K562 (cell line): ENCODE results near the gene C1orf87. TPM values are rescaled to one million over a fixed set of nuclear protein-coding genes. Genes with fewer than 3 reads are reported as not detected.

Experiments
- ATAC-seq: fragments of 200-7000 bp; cut with Tn5 transposase; 3 replicates; pipeline ENCODE4 v1.9.1; 2020; ENCODE audit warnings: moderate library complexity
- BruUV-seq: library from RNA; stranded (reverse); fragments of 400-500 nt; replicated peaks from 2 replicates; lab custom pipeline; 2021; lab: Mats Ljungman, UMichigan
- CTCF ChIA-PET: fragments of 300-600 bp; formaldehyde crosslinking; extraction: SDS; loops from one replicate; lab custom pipeline; 2021; ENCODE audit warnings: low intra/inter-chr PET ratio; lab: Yijun Ruan, JAX
- POLR2A ChIA-PET: fragments of 300-600, 350-650 bp; sonication (Branson Sonifier 250); formaldehyde crosslinking; extraction: SDS; loops from one replicate; lab custom pipeline; 2021; ENCODE audit warnings: antibody characterized with exemption, inconsistent platforms; lab: Yijun Ruan, JAX
- DNase-seq, 4 experiments: peaks; one replicate each; pipeline versions ENCODE4 v3.0.0 to v3.0.0-alpha.2; 2011 to 2018; ENCODE audit warnings: low spot score in 3 of 4, mixed read lengths in 3 of 4; ENCODE audit errors: extremely low read depth in 1 of 4
- FAIRE-seq: peaks from 2 replicates; lab custom pipeline; 2011; peaks lifted over from hg19 to GRCh38; lab: Jason Lieb, UNC
- H2AFZ ChIP-seq: 2 replicates; pipeline ENCODE4 v1.6.0; 2011; ENCODE audit warnings: low read depth, low read length, control low read depth, inconsistent platforms
- H3K27ac ChIP-seq: fragments of 200-600 bp; 3 replicates; pipeline ENCODE4 v1.8.0; 2011; ENCODE audit warnings: low read depth, mild to moderate bottlenecking, control low read depth, inconsistent platforms, low read length, moderate library complexity, mixed read lengths; ENCODE audit errors: extremely low read depth
- H3K27me3 ChIP-seq, 2 experiments: fragments of 300-600 bp in 1 of 2; 2 replicates in 1 of 2; 3 replicates in 1 of 2; pipeline versions ENCODE4 v1.6.0 to v1.8.0; 2011; ENCODE audit warnings: inconsistent platforms in 2 of 2, low read length in 2 of 2, mild to moderate bottlenecking in 1 of 2, mixed read lengths in 1 of 2, moderate library complexity in 1 of 2; ENCODE audit not compliant: control insufficient read depth in 2 of 2, insufficient read depth in 2 of 2
- H3K36me3 ChIP-seq: fragments of 300-600 bp; 3 replicates; pipeline ENCODE4 v1.8.0; 2011; ENCODE audit warnings: mild to moderate bottlenecking, low read length, inconsistent platforms; ENCODE audit not compliant: control insufficient read depth, insufficient read depth
- H3K4me1 ChIP-seq, 2 experiments: fragments of 200-600 bp in 1 of 2; replicated peaks in 1 of 2; 2 replicates in 1 of 2; 3 replicates in 1 of 2; pipeline versions ENCODE4 v1.5.1 to v1.8.0; 2011; ENCODE audit warnings: inconsistent platforms in 2 of 2, low read length in 2 of 2, mild to moderate bottlenecking in 1 of 2, mixed read lengths in 1 of 2, moderate library complexity in 1 of 2; ENCODE audit not compliant: control insufficient read depth in 2 of 2, insufficient read depth in 2 of 2
- H3K4me2 ChIP-seq: 2 replicates; pipeline ENCODE4 v1.6.1; 2011; ENCODE audit warnings: low read length, control low read depth, inconsistent platforms, mixed read lengths; ENCODE audit not compliant: insufficient read depth
- H3K4me3 ChIP-seq: fragments of 200-600 bp; sonication (generic), shearing (Covaris generic); 2 replicates; pipeline ENCODE4 v1.5.1; 2016; ENCODE audit warnings: control low read depth, inconsistent platforms
- H3K79me2 ChIP-seq: fragments of 200-600 bp; 3 replicates; pipeline ENCODE4 v1.8.0; 2011; ENCODE audit warnings: low read length, inconsistent platforms; ENCODE audit not compliant: control insufficient read depth, insufficient read depth
- H3K9ac ChIP-seq, 2 experiments: 2 replicates each; pipeline versions ENCODE4 v1.6.0 to v1.6.1; 2011; ENCODE audit warnings: low read depth in 2 of 2, low read length in 2 of 2, control low read depth in 1 of 2, inconsistent platforms in 1 of 2, mild to moderate bottlenecking in 1 of 2, mixed read lengths in 1 of 2; ENCODE audit not compliant: insufficient read depth in 1 of 2
- H3K9me1 ChIP-seq: one replicate; pipeline ENCODE4 v1.6.0; 2011; ENCODE audit warnings: inconsistent platforms, mild to moderate bottlenecking, low read length, moderate library complexity; ENCODE audit not compliant: control insufficient read depth, insufficient read depth
- H3K9me3 ChIP-seq: replicated peaks from 2 replicates; pipeline ENCODE4 v1.5.1; 2011; ENCODE audit warnings: low read depth, low read length, inconsistent platforms; ENCODE audit not compliant: control insufficient read depth, insufficient read depth
- H4K20me1 ChIP-seq: replicated peaks from 2 replicates; pipeline ENCODE4 v1.6.1; 2011; ENCODE audit warnings: low read length, inconsistent platforms, mixed read lengths; ENCODE audit not compliant: control insufficient read depth, insufficient read depth
- CHD1 ChIP-seq: fragments of 200-600 bp; sonication (generic); IDR thresholded peaks from one replicate; pipeline ENCODE4 v1.6.1; 2012; ENCODE audit warnings: mild to moderate bottlenecking, moderate library complexity, low read length, inconsistent platforms
- COPS2 ChIP-seq: fragments of 450-650 bp; conservative IDR thresholded peaks from 2 replicates; pipeline ENCODE4 v1.6.1; 2016; ENCODE audit warnings: mild to moderate bottlenecking, moderate library complexity
- CREB5 ChIP-seq: fragments of 250-450 bp; sonication (Bioruptor Pico); IDR thresholded peaks from 2 replicates; pipeline ENCODE4 v1.5.0; 2020; ENCODE audit warnings: mild to moderate bottlenecking
- DIDO1 ChIP-seq: fragments of 450-650 bp; IDR thresholded peaks from 2 replicates; pipeline ENCODE4 v1.6.1; 2016; ENCODE audit warnings: low read depth, missing biosample characterization, missing genetic modification characterization
- DMBX1 ChIP-seq: fragments of 250-450 bp; sonication (Bioruptor Pico); IDR thresholded peaks from 2 replicates; pipeline ENCODE4 v1.8.0; 2022; ENCODE audit warnings: inconsistent platforms, mild to moderate bottlenecking, moderate library complexity, borderline replicate concordance
- E2F5 ChIP-seq: sonication (generic); formaldehyde crosslinking; IDR thresholded peaks from 2 replicates; pipeline ENCODE4 v1.8.0; 2022; ENCODE audit warnings: mild to moderate bottlenecking, missing genetic modification reagents
- KLF13 ChIP-seq: fragments of 450-650 bp; IDR thresholded peaks from 2 replicates; pipeline ENCODE4 v1.6.1; 2016; ENCODE audit warnings: missing genetic modification characterization, low read depth, mild to moderate bottlenecking, missing compliant biosample characterization, moderate library complexity, borderline replicate concordance
- L3MBTL2 ChIP-seq: fragments of 450-650 bp; IDR thresholded peaks from 2 replicates; pipeline ENCODE4 v1.6.1; 2016; ENCODE audit warnings: mild to moderate bottlenecking, moderate library complexity
- NCOA6 ChIP-seq: fragments of 450-650 bp; IDR thresholded peaks from 2 replicates; pipeline ENCODE4 v1.6.1; 2017; ENCODE audit warnings: mild to moderate bottlenecking
- NFE2L1 ChIP-seq: fragments of 450-650 bp; IDR thresholded peaks from 2 replicates; pipeline ENCODE4 v1.6.1; 2016; ENCODE audit warnings: missing genetic modification characterization, low read depth, mild to moderate bottlenecking, missing compliant biosample characterization, moderate library complexity, borderline replicate concordance
- NFRKB ChIP-seq: fragments of 450-650 bp; IDR thresholded peaks from 2 replicates; pipeline ENCODE4 v1.6.1; 2016; ENCODE audit warnings: low read depth
- NR3C1 ChIP-seq: sonication (generic); formaldehyde crosslinking; IDR thresholded peaks from 2 replicates; pipeline ENCODE4 v1.8.1; 2022; ENCODE audit warnings: missing genetic modification reagents
- PCBP1 ChIP-seq: fragments of 200-400 bp; formaldehyde crosslinking; IDR thresholded peaks from 2 replicates; pipeline ENCODE4 v1.6.1; 2018; ENCODE audit warnings: mild to moderate bottlenecking, low read depth, low read length; ENCODE audit not compliant: poor library complexity, severe bottlenecking
- PKNOX1 ChIP-seq: fragments of 450-650 bp; IDR thresholded peaks from 2 replicates; pipeline ENCODE4 v1.6.1; 2016
- RBM25 ChIP-seq: fragments of 200-400 bp; formaldehyde crosslinking; IDR thresholded peaks from 2 replicates; pipeline ENCODE4 v1.6.1; 2018; ENCODE audit warnings: low read length, low read depth, moderate library complexity; ENCODE audit not compliant: severe bottlenecking
- THRB ChIP-seq: fragments of 450-650 bp; formaldehyde crosslinking; conservative IDR thresholded peaks from 2 replicates; pipeline ENCODE4 v1.4.0; 2022; ENCODE audit warnings: mild to moderate bottlenecking, missing genetic modification characterization
- VEZF1 ChIP-seq: fragments of 200-800 bp; sonication (Bioruptor generic); IDR thresholded peaks from 2 replicates; pipeline ENCODE4 v1.6.1; 2017; ENCODE audit warnings: missing genetic modification characterization, missing compliant biosample characterization
- ZNF24 ChIP-seq: fragments of 450-650 bp; IDR thresholded peaks from 2 replicates; pipeline ENCODE4 v1.6.1; 2016
- ZNF551 ChIP-seq: fragments of 250-450 bp; sonication (Bioruptor Pico); IDR thresholded peaks from 2 replicates; pipeline ENCODE4 v1.5.0; 2021; ENCODE audit warnings: mild to moderate bottlenecking, moderate library complexity
- WGBS: fragments of 100-300 bp; shearing (Covaris generic); methylation state at CpG from one replicate; pipeline ENCODE4 v1.1.6; 2016; ENCODE audit warnings: low coverage, mixed read lengths; ENCODE audit not compliant: insufficient coverage; ENCODE audit errors: missing lambda C conversion rate; 5-methylcytosine and 5-hydroxymethylcytosine counted together
- in situ Hi-C: fragments of 300-500 bp; cut with MboI; formaldehyde crosslinking; loops from 4 replicates; pipeline ENCODE4 v1.15.0; 2018; ENCODE audit warnings: inconsistent platforms, mixed read lengths
- intact Hi-C: fragments of 100-400 bp; cut with micrococcal nuclease; formaldehyde crosslinking; loops from 2 replicates; pipeline ENCODE4 v1.14.2; 2022
- polyA plus RNA-seq, 8 experiments: library from polyadenylated mRNA; depleted of rRNA in 4 of 8; stranded (reverse) in 5 of 8; unstranded in 3 of 8; fragments of >200 nt; fragmentation: Nextera tagmentation in 2 of 8; fragmentation: Illumina TruSeq in 1 of 8; extraction: Ambion mirVana in 2 of 8; extraction: Trizol in 1 of 8; gene quantifications; 2 replicates each; pipeline versions ENCODE4 v1.2.1 to v1.2.3, GENCODE V29; 2011 to 2014; ENCODE audit warnings: inconsistent platforms in 1 of 8, missing spikeins in 1 of 8
- total RNA-seq, 7 experiments: library from RNA; depleted of rRNA in 6 of 7; stranded (reverse); fragments of >200 nt in 6 of 7; fragmentation: Illumina TruSeq in 2 of 7; extraction: Trizol in 2 of 7; gene quantifications; 2 replicates each; pipeline versions ENCODE4 v1.2.1 to v1.2.3, GENCODE V29; 2011 to 2021; ENCODE audit warnings: low replicate concordance in 1 of 7

Gene C1orf87
- total and polyA plus RNA-seq, 9 of the 15 experiments (the other 6 are each of a cell fraction or from before 2014, with no cell fraction given): not detected

GRCh38 chr1:60037669-60038068 is 35.9 kb downstream of the C1orf87 start:
- ChIA-PET CTCF (no interaction called here), POLR2A (no interaction called here)
- no peak for FAIRE-seq
- DNase-seq: no peak
- H4K20me1 ChIP-seq: no peaks in the 10 kb centered on the region
- 0% methylated on average over 1 of the region's 1 CpG for WGBS
- no peak overlapping the region for H3K9ac ChIP-seq
- no peaks in the 10 kb centered on the region for H3K79me2 ChIP-seq
- no peaks in the 10 kb centered on the region for H3K4me1 ChIP-seq
- H3K4me3 ChIP-seq: no peak overlapping the region
- ATAC-seq: no peak
- no peak overlapping the region for H3K4me2 ChIP-seq
- intact Hi-C loops: no loop called here
- H3K36me3 ChIP-seq: no peaks in the 10 kb centered on the region
- in situ Hi-C loops: no loop called here
- H3K27ac ChIP-seq: no peak overlapping the region
- H3K9me1 ChIP-seq: no peaks in the 10 kb centered on the region
- no peak overlapping the region for H2AFZ ChIP-seq
- no TSS peak for BruUV-seq
- no peaks in the 10 kb centered on the region for H3K9me3 ChIP-seq
- H3K27me3 ChIP-seq: no peaks in the 10 kb centered on the region
- TF ChIP-seq NFE2L1 (tag) (no peak), ZNF551 (CRISPR knock-in tag) (no peak), COPS2 (no peak), VEZF1 (CRISPR knock-in tag) (no peak), KLF13 (tag) (no peak), THRB (no peak), PCBP1 (no peak), L3MBTL2 (no peak), CREB5 (CRISPR knock-in tag) (no peak), DMBX1 (CRISPR knock-in tag) (no peak), ZNF24 (no peak), NR3C1 (CRISPR knock-in tag) (no peak), PKNOX1 (no peak), NFRKB (no peak), CHD1 (no peak), NCOA6 (no peak), RBM25 (no peak), DIDO1 (tag) (no peak), E2F5 (CRISPR knock-in tag) (no peak)
